ENCODE measurements around the gene WDR45B. TPM values are rescaled to one million over a fixed set of nuclear protein-coding genes. Genes with fewer than 3 reads are reported as not detected.

Gene WDR45B
- total and polyA plus RNA-seq, 11 donors = 23.5 to 60.7 (median 40.1) TPM

- DNase-seq (peak in 1 of 5 donors; percentile 7), ATAC-seq (no peak)
- TF ChIP-seq POLR2A (IDR thresholded peaks at IDR 0.05) = no peak
- TF ChIP-seq CTCF (IDR thresholded peaks at IDR 0.05) = no peak
- intact Hi-C loops (cut with DNase I) = no loop called here
- 91 to 96% (median 93%) methylated on average over 6 of the region's 6 CpGs for WGBS, 4 donors
- Histone ChIP-seq H3K27me3 (no peaks in the 10 kb centered on the region), H3K9me3 (no peaks in the 10 kb centered on the region), H3K4me3 (no peak overlapping the region), H3K36me3 (peaks cover 0 to 89% (median 67%) of the 10 kb centered on the region in 9 donors), H3K4me1 (peaks cover 7 to 33% (median 19%) of the 10 kb centered on the region in 12 donors), H3K27ac (no peak overlapping the region)
Measured at GRCh38 chr17:82571855-82572254, 76.4 kb downstream of the WDR45B start.

GRCh38 chr17:82570277-82570676 is 78.0 kb downstream of the WDR45B start:
- Histone ChIP-seq H3K4me3 (no peak overlapping the region), H3K4me1 (peaks cover 7 to 49% (median 30%) of the 10 kb centered on the region in 12 donors), H3K9me3 (no peaks in the 10 kb centered on the region), H3K27me3 (no peaks in the 10 kb centered on the region), H3K27ac (peak overlapping the region in 3 of 12 donors; percentile 1 to 26 (median 22)), H3K36me3 (peaks cover 0 to 90% (median 65%) of the 10 kb centered on the region in 9 donors)
- DNase-seq (peak in 1 of 5 donors; percentile 38), ATAC-seq (peak in 1 of 4 donors; percentile 16)
- TF ChIP-seq CTCF (IDR thresholded peaks at IDR 0.05) (no peak), POLR2A (IDR thresholded peaks at IDR 0.05) (no peak)
- intact Hi-C loops (cut with DNase I) = no loop called here
- WGBS, 4 donors = 56 to 75% (median 67%) methylated on average over 9 of the region's 9 CpGs

GRCh38 chr17:82569621-82570020 is 78.6 kb downstream of the WDR45B start:
- Histone ChIP-seq H3K4me1 (peaks cover 7 to 55% (median 35%) of the 10 kb centered on the region in 12 donors), H3K36me3 (peaks cover 0 to 90% (median 63%) of the 10 kb centered on the region in 9 donors), H3K27ac (peak overlapping the region in 5 of 12 donors; percentile 57 to 82 (median 76)), H3K27me3 (no peaks in the 10 kb centered on the region), H3K9me3 (no peaks in the 10 kb centered on the region), H3K4me3 (no peak overlapping the region)
- intact Hi-C loops (cut with DNase I) = no loop called here
- ATAC-seq (no peak), DNase-seq (no peak)
- WGBS, 4 donors = 79 to 98% (median 93%) methylated on average over 11 of the region's 11 CpGs
- TF ChIP-seq POLR2A (IDR thresholded peaks at IDR 0.05) (no peak), CTCF (IDR thresholded peaks at IDR 0.05) (no peak)

- Histone ChIP-seq H3K4me1 (peaks cover 7 to 59% (median 35%) of the 10 kb centered on the region in 12 donors), H3K4me3 (no peak overlapping the region), H3K27me3 (no peaks in the 10 kb centered on the region), H3K9me3 (no peaks in the 10 kb centered on the region), H3K36me3 (peaks cover 0 to 90% (median 65%) of the 10 kb centered on the region in 9 donors), H3K27ac (peak overlapping the region in 11 of 12 donors; percentile 28 to 84 (median 67))
- TF ChIP-seq CTCF (IDR thresholded peaks at IDR 0.05) = no peak
- TF ChIP-seq POLR2A (IDR thresholded peaks at IDR 0.05) = no peak
- peak; percentile 35 to 58 (median 44) for ATAC-seq
- intact Hi-C loops (cut with DNase I) = no loop called here
- WGBS, 4 donors = 38 to 57% (median 54%) methylated on average over 10 of the region's 10 CpGs
- peak in 1 of 5 donors; percentile 48 for DNase-seq
Measured at GRCh38 chr17:82568997-82569393, 79.2 kb downstream of the WDR45B start.
